ENCODE measurements around the gene METAP1D. TPM values are rescaled to one million over a fixed set of nuclear protein-coding genes. Genes with fewer than 3 reads are reported as not detected.

The METAP1D gene
- total and polyA plus RNA-seq, 2 donors (not counting 3 experiments of a cell fraction or from before 2014, with no cell fraction given), result 4.2 to 8.1 TPM

GRCh38 chr2:171960570-171960969, 39.2 kb upstream of the METAP1D start:
- no TSS peak for BruUV-seq (replicated peaks)
- POLR2A ChIA-PET, result no interaction called here
- Histone ChIP-seq H3K27ac (ENCODE audit: insufficient read depth, low read depth, low read length) (no peak overlapping the region), H3K4me3 (replicated peaks in 1 of 3; ENCODE audit: insufficient read depth in 1 of 3, low read depth in 1 of 3, low read length in 3 of 3) (no peak overlapping the region), H2AFZ (ENCODE audit: low read depth, low read length) (no peak overlapping the region), H4K20me1 (replicated peaks; ENCODE audit: control insufficient read depth, extremely low read depth, insufficient read depth, low read length) (no peaks in the 10 kb centered on the region), H3K4me1 (ENCODE audit: control insufficient read depth, extremely low read depth, insufficient read depth, low read length) (no peaks in the 10 kb centered on the region), H3K9me3 (replicated peaks; ENCODE audit: control insufficient read depth, insufficient read depth, low read length) (no peaks in the 10 kb centered on the region), H3K4me2 (ENCODE audit: insufficient read depth, low read length) (no peak overlapping the region), H3K9me1 (replicated peaks; ENCODE audit: control insufficient read depth, extremely low read depth, insufficient read depth, low read length) (no peaks in the 10 kb centered on the region), H3K79me2 (ENCODE audit: control insufficient read depth, insufficient read depth, low read length) (peaks cover 1% of the 10 kb centered on the region), H3K27me3 (ENCODE audit: control insufficient read depth in 2 of 2, insufficient read depth in 2 of 2, low read length in 2 of 2) (no peaks in the 10 kb centered on the region), H3K9ac (replicated peaks; ENCODE audit: extremely low read depth, insufficient read depth, low read length) (no peak overlapping the region), H3K36me3 (ENCODE audit: control insufficient read depth in 2 of 2, extremely low read depth in 1 of 2, insufficient read depth in 2 of 2, low read length in 2 of 2) (peaks cover 0 to under 1% of the 10 kb centered on the region in 2 experiments)
- DNase-seq (ENCODE audit: low read depth, low spot score) (no peak), FAIRE-seq (no peak)
- intact Hi-C loops (cut with micrococcal nuclease) (loop anchor here (5.0 kb wide), 1 partner anchor 92 kb away; no protein-coding TSS in a partner anchor), dilution Hi-C loops (cut with MboI; ENCODE audit: extremely low pct_ligation_motif_present, low sequenced_read_pairs) (no loop called here)
- TF ChIP-seq POLR2AphosphoS5 (IDR thresholded peaks at IDR 0.05; ENCODE audit: insufficient read depth, low read depth, low read length), result no peak
- no peak for TF ChIP-seq JUN (IDR thresholded peaks at IDR 0.05; ENCODE audit: borderline replicate concordance, insufficient read depth, insufficient read length, low read depth)
- no peak for TF ChIP-seq CTCF (IDR thresholded peaks at IDR 0.05; ENCODE audit: extremely low read depth in 1 of 2, insufficient read depth in 1 of 2, low read depth in 1 of 2, low read length in 2 of 2)
- no peak for TF ChIP-seq FOS (IDR thresholded peaks at IDR 0.05; ENCODE audit: borderline replicate concordance, insufficient read depth, low read length)
- TF ChIP-seq EZH2 (IDR thresholded peaks at IDR 0.05; ENCODE audit: borderline replicate concordance, low read depth, low read length, severe bottlenecking), result no peak
- TF ChIP-seq MYC (IDR thresholded peaks at IDR 0.05; ENCODE audit: low read depth, low read length), result no peak
- no peak for TF ChIP-seq GATA2 (IDR thresholded peaks at IDR 0.05; ENCODE audit: insufficient read depth, insufficient read length, low read depth, low read length)
- TF ChIP-seq MAX (IDR thresholded peaks at IDR 0.05; ENCODE audit: insufficient read depth, insufficient read length), result no peak
- TF ChIP-seq POLR2A (IDR thresholded peaks at IDR 0.05; ENCODE audit: low read depth, low read length), result no peak
- CTCF ChIA-PET, result interaction anchor here (1.2 to 1.6 kb wide), 2 partner anchors 9 to 144 kb away, joined by 3 read pairs; no protein-coding TSS in a partner anchor

All from endothelial cell of umbilical vein (primary cell).